Chondrocyte (in vitro differentiated cells): ENCODE results near the gene LYRM1. TPM values are rescaled to one million over a fixed set of nuclear protein-coding genes. Genes with fewer than 3 reads are reported as not detected.
A peak's percentile ranks its signal among the peaks of the same experiment; 100 is the strongest.

Experiments used
- DNase-seq: peaks from one replicate; pipeline ENCODE4 v3.0.0; 2021; ENCODE audit warnings: mixed read lengths, low spot score
- H3K27ac Mint-ChIP-seq: one replicate; pipeline ENCODE4 v1.8.0; 2021; ENCODE audit warnings: mild to moderate bottlenecking, moderate library complexity, mixed read lengths; ENCODE audit not compliant: unreplicated experiment
- H3K27me3 Mint-ChIP-seq: 2 replicates; pipeline ENCODE4 v1.8.0; 2021; ENCODE audit warnings: low read depth, mixed read lengths
- H3K36me3 Mint-ChIP-seq: 2 replicates; pipeline ENCODE4 v1.8.0; 2021; ENCODE audit warnings: low read depth, mixed read lengths
- H3K4me1 Mint-ChIP-seq: 2 replicates; pipeline ENCODE4 v1.8.0; 2021; ENCODE audit warnings: low read depth, mild to moderate bottlenecking, mixed read lengths
- H3K4me3 Mint-ChIP-seq: one replicate; pipeline ENCODE4 v1.8.0; 2021; ENCODE audit warnings: mild to moderate bottlenecking, moderate library complexity, mixed read lengths; ENCODE audit not compliant: unreplicated experiment
- H3K9me3 Mint-ChIP-seq: 2 replicates; pipeline ENCODE4 v1.8.0; 2021; ENCODE audit warnings: low read depth, mixed read lengths
- CTCF ChIP-seq: fragments of 200-600 bp; sonication (generic); IDR thresholded peaks from 2 replicates; pipeline ENCODE4 v1.5.0; 2021; ENCODE audit warnings: antibody characterized with exemption, mild to moderate bottlenecking, moderate library complexity
- total RNA-seq: library from RNA; stranded (reverse); gene quantifications from 3 replicates; pipeline ENCODE4 v1.2.1, GENCODE V29; 2021

Gene LYRM1
- total RNA-seq, 1 donor from 2014 or later, result 20.1 TPM

GRCh38 chr16:20871941-20872815, 28.4 kb upstream of the LYRM1 start:
- Mint-ChIP-seq H3K4me3 (no peak overlapping the region), H3K27ac (peak overlapping the region; percentile 53), H3K4me1 (peaks cover 89% of the 10 kb centered on the region), H3K27me3 (no peaks in the 10 kb centered on the region), H3K9me3 (peaks cover 4% of the 10 kb centered on the region), H3K36me3 (no peaks in the 10 kb centered on the region)
- no peak for TF ChIP-seq CTCF
- no peak for DNase-seq

- H3K4me3 Mint-ChIP-seq, result no peak overlapping the region
- DNase-seq, result no peak
- no peaks in the 10 kb centered on the region for H3K36me3 Mint-ChIP-seq
- peaks cover 4% of the 10 kb centered on the region for H3K9me3 Mint-ChIP-seq
- peak overlapping the region; percentile 67 for H3K27ac Mint-ChIP-seq
- H3K27me3 Mint-ChIP-seq, result no peaks in the 10 kb centered on the region
- peaks cover 88% of the 10 kb centered on the region for H3K4me1 Mint-ChIP-seq
- no peak for TF ChIP-seq CTCF
These were observed 27.2 kb upstream of the LYRM1 start for GRCh38 chr16:20873331-20873730.

- Mint-ChIP-seq H3K27me3 (no peaks in the 10 kb centered on the region), H3K4me3 (no peak overlapping the region), H3K36me3 (no peaks in the 10 kb centered on the region), H3K9me3 (peaks cover 4% of the 10 kb centered on the region), H3K4me1 (peaks cover 88% of the 10 kb centered on the region), H3K27ac (peak overlapping the region; percentile 76)
- TF ChIP-seq CTCF, result no peak
- DNase-seq, result no peak
These were observed 26.4 kb upstream of the LYRM1 start for GRCh38 chr16:20874088-20874581.

- Mint-ChIP-seq H3K4me1 (peaks cover 90% of the 10 kb centered on the region), H3K36me3 (no peaks in the 10 kb centered on the region), H3K27ac (no peak overlapping the region), H3K9me3 (peaks cover 4% of the 10 kb centered on the region), H3K4me3 (no peak overlapping the region), H3K27me3 (no peaks in the 10 kb centered on the region)
- TF ChIP-seq CTCF, result no peak
- no peak for DNase-seq
These were observed 25.3 kb upstream of the LYRM1 start for GRCh38 chr16:20875355-20875650.

- peaks cover 4% of the 10 kb centered on the region for H3K9me3 Mint-ChIP-seq
- no peaks in the 10 kb centered on the region for H3K27me3 Mint-ChIP-seq
- H3K4me3 Mint-ChIP-seq, result peak overlapping the region; percentile 44
- peaks cover 77% of the 10 kb centered on the region for H3K4me1 Mint-ChIP-seq
- DNase-seq, result no peak
- no peaks in the 10 kb centered on the region for H3K36me3 Mint-ChIP-seq
- H3K27ac Mint-ChIP-seq, result peak overlapping the region; percentile 88
- TF ChIP-seq CTCF, result no peak
These were observed 21.9 kb upstream of the LYRM1 start for GRCh38 chr16:20878682-20879147.
